HG02973 (cell line): ENCODE measurements around the gene HAUS2.
"Not testable (repeated sequence)": the region's sequence is repeated elsewhere in the genome, so short reads cannot be mapped to it uniquely, and the experiment has no call there.

ENCODE experiments used
- ATAC-seq: cut with Tn5 transposase; IDR thresholded peaks from one replicate; pipeline ENCODE4 v1.9.1; 2021; ENCODE audit warnings: moderate library complexity; ENCODE audit not compliant: unreplicated experiment

HAUS2 gene

GRCh38 chr15:42575188-42576039 is 26.8 kb downstream of the HAUS2 start, which contains the start of gene STARD9:
Gene STARD9, plus strand, starts transcription at chr15:42575606. Its CDS starts 110 bp downstream, at chr15:42575716.
- ATAC-seq = peak; percentile 85

- ATAC-seq = no peak
Measured at GRCh38 chr15:42576040-42576594, 27.5 kb downstream of the HAUS2 start.

- no peak for ATAC-seq
Measured at GRCh38 chr15:42576776-42577175, 28.1 kb downstream of the HAUS2 start.

- no peak for ATAC-seq
Measured at GRCh38 chr15:42577514-42578031, 28.9 kb downstream of the HAUS2 start.

- ATAC-seq = no peak
Measured at GRCh38 chr15:42578984-42579537, 30.4 kb downstream of the HAUS2 start.

- ATAC-seq = peak; percentile 64
Measured at GRCh38 chr15:42581272-42581730, 32.7 kb downstream of the HAUS2 start.

GRCh38 chr15:42582569-42583375 is 34.1 kb downstream of the HAUS2 start:
- ATAC-seq = no peak

- ATAC-seq = no peak
Measured at GRCh38 chr15:42584031-42584765, 35.6 kb downstream of the HAUS2 start.

GRCh38 chr15:42590619-42591237 is 42.1 kb downstream of the HAUS2 start:
- ATAC-seq = no peak

- ATAC-seq = no peak
Measured at GRCh38 chr15:42591238-42591934, 42.7 kb downstream of the HAUS2 start.

GRCh38 chr15:42592716-42593115 is 44.1 kb downstream of the HAUS2 start:
- ATAC-seq = no peak

- no peak for ATAC-seq
Measured at GRCh38 chr15:42593143-42593542, 44.5 kb downstream of the HAUS2 start.

GRCh38 chr15:42594095-42594494 is 45.5 kb downstream of the HAUS2 start:
- no peak for ATAC-seq

GRCh38 chr15:42595626-42596240 is 47.1 kb downstream of the HAUS2 start:
- no peak for ATAC-seq

- ATAC-seq = not testable (repeated sequence)
Measured at GRCh38 chr15:42601316-42601715, 52.7 kb downstream of the HAUS2 start.

GRCh38 chr15:42602501-42602900 is 53.9 kb downstream of the HAUS2 start:
- ATAC-seq = no peak

- ATAC-seq = no peak
Measured at GRCh38 chr15:42603978-42604377, 55.3 kb downstream of the HAUS2 start.

GRCh38 chr15:42604894-42605744 is 56.5 kb downstream of the HAUS2 start:
- ATAC-seq = no peak
